ENCODE measurements around the gene RAB20. TPM values are rescaled to one million over a fixed set of nuclear protein-coding genes. Genes with fewer than 3 reads are reported as not detected.

The RAB20 gene
- total RNA-seq, 1 experiment from 2014 or later: 7.9 TPM

- DNase-seq (ENCODE audit: low read depth, low spot score) (no peak), ATAC-seq (no peak)
- intact Hi-C loops (cut with micrococcal nuclease; ENCODE audit: unreplicated experiment): loop anchor here (5.0 kb wide), 1 partner anchor 100 kb away; no protein-coding TSS in a partner anchor
- ChIA-PET POLR2A (interaction anchor here (0.7 kb wide), 1 partner anchor 637 kb away, joined by 13 read pairs; no protein-coding TSS in a partner anchor), CTCF (no interaction called here)
- Histone ChIP-seq H3K9me3 (ENCODE audit: control insufficient read depth, insufficient read depth, low read depth, low read length) (no peaks in the 10 kb centered on the region), H3K27ac (ENCODE audit: low read length) (no peak overlapping the region), H3K4me1 (ENCODE audit: control insufficient read depth, insufficient read depth, low read length) (peaks cover 5% of the 10 kb centered on the region), H3K27me3 (ENCODE audit: control insufficient read depth, insufficient read depth, low read length) (no peaks in the 10 kb centered on the region), H3K36me3 (ENCODE audit: control insufficient read depth, insufficient read depth, low read length) (no peaks in the 10 kb centered on the region; the same call in 1 of the 2 replicates), H3K4me3 (ENCODE audit: low read depth in 2 of 2, low read length in 2 of 2) (no peak overlapping the region)
- TF ChIP-seq POLR2AphosphoS5 (IDR thresholded peaks at IDR 0.05; ENCODE audit: low read depth, low read length): no peak
- no peak for TF ChIP-seq TCF7L2 (IDR thresholded peaks at IDR 0.05; ENCODE audit: low read depth, low read length)
- TF ChIP-seq, protein P1, sequence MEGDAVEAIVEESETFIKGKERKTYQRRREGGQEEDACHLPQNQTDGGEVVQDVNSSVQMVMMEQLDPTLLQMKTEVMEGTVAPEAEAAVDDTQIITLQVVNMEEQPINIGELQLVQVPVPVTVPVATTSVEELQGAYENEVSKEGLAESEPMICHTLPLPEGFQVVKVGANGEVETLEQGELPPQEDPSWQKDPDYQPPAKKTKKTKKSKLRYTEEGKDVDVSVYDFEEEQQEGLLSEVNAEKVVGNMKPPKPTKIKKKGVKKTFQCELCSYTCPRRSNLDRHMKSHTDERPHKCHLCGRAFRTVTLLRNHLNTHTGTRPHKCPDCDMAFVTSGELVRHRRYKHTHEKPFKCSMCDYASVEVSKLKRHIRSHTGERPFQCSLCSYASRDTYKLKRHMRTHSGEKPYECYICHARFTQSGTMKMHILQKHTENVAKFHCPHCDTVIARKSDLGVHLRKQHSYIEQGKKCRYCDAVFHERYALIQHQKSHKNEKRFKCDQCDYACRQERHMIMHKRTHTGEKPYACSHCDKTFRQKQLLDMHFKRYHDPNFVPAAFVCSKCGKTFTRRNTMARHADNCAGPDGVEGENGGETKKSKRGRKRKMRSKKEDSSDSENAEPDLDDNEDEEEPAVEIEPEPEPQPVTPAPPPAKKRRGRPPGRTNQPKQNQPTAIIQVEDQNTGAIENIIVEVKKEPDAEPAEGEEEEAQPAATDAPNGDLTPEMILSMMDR (IDR thresholded peaks at IDR 0.05): no peak
- TF ChIP-seq SIN3A (IDR thresholded peaks at IDR 0.05; ENCODE audit: borderline replicate concordance, insufficient read depth, low read depth, low read length): no peak
- TF ChIP-seq REST (IDR thresholded peaks at IDR 0.05; ENCODE audit: insufficient read depth in 1 of 2, low read depth in 2 of 2, low read length in 1 of 2): no peak
- no TSS peak for BruUV-seq (replicated peaks)
- in situ Hi-C loops (cut with HindIII; ENCODE audit: low pct_unique_long_range_greater_than_20kb, low sequenced_read_pairs): no loop called here
These were observed 3.8 kb downstream of the RAB20 start for GRCh38 chr13:110557610-110558305.

GRCh38 chr13:110557082-110557481 is 4.4 kb downstream of the RAB20 start:
- intact Hi-C loops (cut with micrococcal nuclease; ENCODE audit: unreplicated experiment) (loop anchor here (5.0 kb wide), 1 partner anchor 100 kb away; no protein-coding TSS in a partner anchor), in situ Hi-C loops (cut with HindIII; ENCODE audit: low pct_unique_long_range_greater_than_20kb, low sequenced_read_pairs) (no loop called here)
- POLR2A ChIA-PET: interaction anchor here (0.6 kb wide), 1 partner anchor 266 kb away, joined by 16 read pairs; no protein-coding TSS in a partner anchor
- no peak overlapping the region for H3K27ac ChIP-seq (ENCODE audit: low read length)
- CTCF ChIA-PET: no interaction called here
- H3K36me3 ChIP-seq (ENCODE audit: control insufficient read depth, insufficient read depth, low read length): no peaks in the 10 kb centered on the region; the same call in 1 of the 2 replicates
- TF ChIP-seq, protein P1 (IDR thresholded peaks at IDR 0.05): no peak
- TF ChIP-seq POLR2AphosphoS5 (IDR thresholded peaks at IDR 0.05; ENCODE audit: low read depth, low read length) (no peak), REST (IDR thresholded peaks at IDR 0.05; ENCODE audit: insufficient read depth in 1 of 2, low read depth in 2 of 2, low read length in 1 of 2) (no peak), SIN3A (IDR thresholded peaks at IDR 0.05; ENCODE audit: borderline replicate concordance, insufficient read depth, low read depth, low read length) (no peak), TCF7L2 (IDR thresholded peaks at IDR 0.05; ENCODE audit: low read depth, low read length) (no peak)
- DNase-seq (ENCODE audit: low read depth, low spot score): no peak
- no peak overlapping the region for H3K4me3 ChIP-seq (ENCODE audit: low read depth in 2 of 2, low read length in 2 of 2)
- H3K9me3 ChIP-seq (ENCODE audit: control insufficient read depth, insufficient read depth, low read depth, low read length): no peaks in the 10 kb centered on the region
- H3K27me3 ChIP-seq (ENCODE audit: control insufficient read depth, insufficient read depth, low read length): no peaks in the 10 kb centered on the region
- peaks cover 5% of the 10 kb centered on the region for H3K4me1 ChIP-seq (ENCODE audit: control insufficient read depth, insufficient read depth, low read length)
- no TSS peak for BruUV-seq (replicated peaks)
- ATAC-seq: no peak
